Breast epithelium (tissue), 4 donors: ENCODE measurements around the gene SDHD. TPM values are rescaled to one million over a fixed set of nuclear protein-coding genes. Genes with fewer than 3 reads are reported as not detected.

Experiments
- DNase-seq, 2 donors: peaks; one replicate each; pipeline ENCODE4 v3.0.0-alpha.2; 2019; ENCODE audit warnings: low spot score in 2 of 2
- H3K27ac ChIP-seq, 2 donors: fragments of 200-600 bp; sonication (generic) in 1 of 2; one replicate each; pipeline ENCODE4 v1.5.1; 2016 to 2019; ENCODE audit warnings: mild to moderate bottlenecking in 1 of 2
- H3K27me3 ChIP-seq, 2 donors: fragments of 200-600 bp; sonication (generic) in 1 of 2; one replicate each; pipeline versions ENCODE4 v1.5.1 to v1.6.0; 2017 to 2019; ENCODE audit warnings: control low read depth in 1 of 2, mild to moderate bottlenecking in 1 of 2
- H3K36me3 ChIP-seq: fragments of 200-600 bp; one replicate; pipeline ENCODE4 v1.5.1; 2019
- H3K4me1 ChIP-seq, 2 donors: fragments of 200-600 bp; sonication (generic); one replicate each; pipeline ENCODE4 v1.5.1; 2016 to 2019; ENCODE audit warnings: control low read depth in 1 of 2
- H3K4me3 ChIP-seq, 3 donors: fragments of 200-600 bp; sonication (generic); 1 replicate in 2 of 3; 2 replicates in 1 of 3; pipeline ENCODE4 v1.5.1; 2016 to 2019; ENCODE audit warnings: mild to moderate bottlenecking in 3 of 3, moderate library complexity in 2 of 3
- H3K9me3 ChIP-seq, 2 donors: fragments of 200-600 bp; sonication (generic) in 1 of 2; one replicate each; pipeline ENCODE4 v1.5.1; 2016 to 2019; ENCODE audit warnings: control low read depth in 1 of 2
- CTCF ChIP-seq, 3 donors: fragments of 450-650 bp; IDR thresholded peaks; one replicate each; pipeline ENCODE4 v1.5.1; 2016 to 2017; ENCODE audit warnings: antibody characterized with exemption in 3 of 3, mild to moderate bottlenecking in 3 of 3, moderate library complexity in 3 of 3
- POLR2A ChIP-seq: fragments of 450-650 bp; IDR thresholded peaks from one replicate; pipeline ENCODE4 v1.6.1; 2016; ENCODE audit warnings: antibody characterized with exemption, mild to moderate bottlenecking, moderate library complexity
- POLR2AphosphoS5 ChIP-seq, 3 donors: sonication (generic); formaldehyde crosslinking; IDR thresholded peaks; one replicate each; pipeline ENCODE4 v1.6.1; 2017; ENCODE audit warnings: antibody characterized with exemption in 3 of 3
- intact Hi-C: fragments of 100-400 bp; cut with DNase I; formaldehyde crosslinking; loops from one replicate; pipeline ENCODE4 v1.15.1; 2023; ENCODE audit warnings: low total_unique reads
- total RNA-seq, 3 donors: library from RNA; depleted of rRNA; stranded (reverse); fragments of >200 nt; gene quantifications; one replicate each; pipeline ENCODE4 v1.1.0, GENCODE V29; 2016

Gene SDHD
- total RNA-seq, 3 donors from 2014 or later, result 108 to 122 (median 109) TPM

- Histone ChIP-seq H3K36me3 (no peaks in the 10 kb centered on the region), H3K4me1 (no peaks in the 10 kb centered on the region), H3K27me3 (no peaks in the 10 kb centered on the region), H3K27ac (no peak overlapping the region), H3K4me3 (no peak overlapping the region), H3K9me3 (no peaks in the 10 kb centered on the region)
- intact Hi-C loops, result no loop called here
- no peak for DNase-seq
- TF ChIP-seq POLR2A, result no peak
- no peak for TF ChIP-seq CTCF (IDR thresholded peaks at IDR 0.05)
- TF ChIP-seq POLR2AphosphoS5 (IDR thresholded peaks at IDR 0.05), result no peak
Measured at GRCh38 chr11:112049777-112050176, 36.9 kb upstream of the SDHD start.

- intact Hi-C loops, result no loop called here
- no peaks in the 10 kb centered on the region for H3K36me3 ChIP-seq
- no peaks in the 10 kb centered on the region for H3K9me3 ChIP-seq
- no peak overlapping the region for H3K4me3 ChIP-seq
- no peak overlapping the region for H3K27ac ChIP-seq
- no peak for TF ChIP-seq CTCF (IDR thresholded peaks at IDR 0.05)
- TF ChIP-seq POLR2A, result no peak
- no peak for TF ChIP-seq POLR2AphosphoS5 (IDR thresholded peaks at IDR 0.05)
- no peak for DNase-seq
- H3K4me1 ChIP-seq, result no peaks in the 10 kb centered on the region
- H3K27me3 ChIP-seq, result no peaks in the 10 kb centered on the region
Measured at GRCh38 chr11:112050721-112051120, 36.0 kb upstream of the SDHD start.

GRCh38 chr11:112051768-112052167 lies 34.9 kb upstream of the SDHD start:
- no peaks in the 10 kb centered on the region for H3K27me3 ChIP-seq
- no peaks in the 10 kb centered on the region for H3K4me1 ChIP-seq
- H3K9me3 ChIP-seq, result no peaks in the 10 kb centered on the region
- TF ChIP-seq POLR2A, result no peak
- TF ChIP-seq POLR2AphosphoS5 (IDR thresholded peaks at IDR 0.05), result no peak
- no peak for TF ChIP-seq CTCF (IDR thresholded peaks at IDR 0.05)
- H3K4me3 ChIP-seq, result no peak overlapping the region
- no peaks in the 10 kb centered on the region for H3K36me3 ChIP-seq
- intact Hi-C loops, result no loop called here
- no peak for DNase-seq
- H3K27ac ChIP-seq, result no peak overlapping the region

GRCh38 chr11:112057170-112057569 lies 29.5 kb upstream of the SDHD start:
- Histone ChIP-seq H3K27me3 (no peaks in the 10 kb centered on the region), H3K4me1 (no peaks in the 10 kb centered on the region), H3K4me3 (no peak overlapping the region), H3K9me3 (no peaks in the 10 kb centered on the region), H3K27ac (no peak overlapping the region), H3K36me3 (no peaks in the 10 kb centered on the region)
- DNase-seq, result no peak
- intact Hi-C loops, result no loop called here
- no peak for TF ChIP-seq POLR2A
- TF ChIP-seq POLR2AphosphoS5 (IDR thresholded peaks at IDR 0.05), result no peak
- TF ChIP-seq CTCF (IDR thresholded peaks at IDR 0.05), result no peak

GRCh38 chr11:112058103-112058502 lies 28.6 kb upstream of the SDHD start:
- Histone ChIP-seq H3K4me1 (no peaks in the 10 kb centered on the region), H3K4me3 (no peak overlapping the region), H3K27ac (no peak overlapping the region), H3K27me3 (no peaks in the 10 kb centered on the region), H3K9me3 (no peaks in the 10 kb centered on the region), H3K36me3 (no peaks in the 10 kb centered on the region)
- DNase-seq, result no peak
- intact Hi-C loops, result no loop called here
- TF ChIP-seq CTCF (IDR thresholded peaks at IDR 0.05) (no peak), POLR2AphosphoS5 (IDR thresholded peaks at IDR 0.05) (no peak), POLR2A (no peak)
